Stomach (tissue), 4 donors: ENCODE results near the gene PIMREG.

Experiments used
- POLR2A ChIP-seq, 4 donors: fragments of 450-650 bp; IDR thresholded peaks; one replicate each; pipeline ENCODE4 v1.6.1; 2016; ENCODE audit warnings: antibody characterized with exemption in 4 of 4, control low read depth in 2 of 4, mild to moderate bottlenecking in 1 of 4, moderate library complexity in 1 of 4
- TF ChIP-seq, protein P1 (sequence below), 7 experiments: fragments of 450-650 bp in 4 of 7; fragments of 200-600 bp in 3 of 7; sonication (generic) in 3 of 7; IDR thresholded peaks; one replicate each; pipeline ENCODE4 v1.5.1; 2016 to 2019; ENCODE audit warnings: antibody characterized with exemption in 7 of 7, control low read depth in 2 of 7, mild to moderate bottlenecking in 1 of 7

DNA sequence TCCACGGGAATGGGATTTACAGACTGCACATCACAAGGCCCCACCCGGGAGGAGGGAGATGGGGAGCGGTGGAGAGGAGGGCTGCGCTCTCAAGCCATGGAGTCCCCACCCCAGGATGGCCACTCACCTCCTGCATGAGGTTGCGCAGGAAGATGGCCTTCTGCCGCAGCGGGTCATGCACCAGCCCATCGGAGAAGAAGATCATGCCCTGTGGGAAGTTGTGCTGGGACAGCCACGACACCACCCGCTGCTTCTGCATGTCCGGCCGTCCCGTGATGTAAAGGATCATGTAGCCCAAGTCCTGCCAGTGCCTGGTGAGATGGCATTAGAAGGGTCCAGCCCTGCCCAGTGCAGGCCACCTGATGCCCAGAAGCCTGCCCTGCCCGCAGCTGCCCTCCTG lies 17.0 kb downstream of the PIMREG start:
- TF ChIP-seq, protein P1, sequence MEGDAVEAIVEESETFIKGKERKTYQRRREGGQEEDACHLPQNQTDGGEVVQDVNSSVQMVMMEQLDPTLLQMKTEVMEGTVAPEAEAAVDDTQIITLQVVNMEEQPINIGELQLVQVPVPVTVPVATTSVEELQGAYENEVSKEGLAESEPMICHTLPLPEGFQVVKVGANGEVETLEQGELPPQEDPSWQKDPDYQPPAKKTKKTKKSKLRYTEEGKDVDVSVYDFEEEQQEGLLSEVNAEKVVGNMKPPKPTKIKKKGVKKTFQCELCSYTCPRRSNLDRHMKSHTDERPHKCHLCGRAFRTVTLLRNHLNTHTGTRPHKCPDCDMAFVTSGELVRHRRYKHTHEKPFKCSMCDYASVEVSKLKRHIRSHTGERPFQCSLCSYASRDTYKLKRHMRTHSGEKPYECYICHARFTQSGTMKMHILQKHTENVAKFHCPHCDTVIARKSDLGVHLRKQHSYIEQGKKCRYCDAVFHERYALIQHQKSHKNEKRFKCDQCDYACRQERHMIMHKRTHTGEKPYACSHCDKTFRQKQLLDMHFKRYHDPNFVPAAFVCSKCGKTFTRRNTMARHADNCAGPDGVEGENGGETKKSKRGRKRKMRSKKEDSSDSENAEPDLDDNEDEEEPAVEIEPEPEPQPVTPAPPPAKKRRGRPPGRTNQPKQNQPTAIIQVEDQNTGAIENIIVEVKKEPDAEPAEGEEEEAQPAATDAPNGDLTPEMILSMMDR (IDR thresholded peaks at IDR 0.05) = no peak
- TF ChIP-seq POLR2A (IDR thresholded peaks at IDR 0.05) = no peak
